NOMO-1 (cell line): Measurements from ENCODE around the gene C12orf75.
A peak's percentile ranks its signal among the peaks of the same experiment; 100 is the strongest.

Source experiments
- DNase-seq, 2 experiments: peaks; one replicate each; lab custom pipeline; 2025; ENCODE audit not compliant: unreplicated experiment in 2 of 2; lab: John Stamatoyannopoulos, UW

Gene C12orf75

DNA sequence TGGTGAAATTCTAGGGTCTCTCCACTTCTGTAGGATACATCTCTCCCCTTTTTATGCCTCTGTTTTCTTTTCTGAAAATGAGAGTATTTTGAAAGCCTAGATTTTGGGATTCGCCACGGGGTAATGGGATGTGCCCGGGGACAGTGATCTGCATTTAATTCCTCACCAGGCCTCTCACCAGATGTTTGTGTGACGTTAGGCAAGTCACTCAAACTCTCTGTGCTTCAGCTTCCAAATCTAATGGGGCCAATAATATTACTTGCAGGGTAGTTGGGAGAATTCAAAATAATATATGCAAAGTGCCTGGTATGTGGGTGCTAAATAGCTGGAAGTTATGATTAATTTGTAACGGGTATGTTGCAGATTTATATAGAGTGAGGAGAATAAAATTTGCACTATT is 78.8 kb downstream of the C12orf75 start:
- DNase-seq, result no peak

DNA sequence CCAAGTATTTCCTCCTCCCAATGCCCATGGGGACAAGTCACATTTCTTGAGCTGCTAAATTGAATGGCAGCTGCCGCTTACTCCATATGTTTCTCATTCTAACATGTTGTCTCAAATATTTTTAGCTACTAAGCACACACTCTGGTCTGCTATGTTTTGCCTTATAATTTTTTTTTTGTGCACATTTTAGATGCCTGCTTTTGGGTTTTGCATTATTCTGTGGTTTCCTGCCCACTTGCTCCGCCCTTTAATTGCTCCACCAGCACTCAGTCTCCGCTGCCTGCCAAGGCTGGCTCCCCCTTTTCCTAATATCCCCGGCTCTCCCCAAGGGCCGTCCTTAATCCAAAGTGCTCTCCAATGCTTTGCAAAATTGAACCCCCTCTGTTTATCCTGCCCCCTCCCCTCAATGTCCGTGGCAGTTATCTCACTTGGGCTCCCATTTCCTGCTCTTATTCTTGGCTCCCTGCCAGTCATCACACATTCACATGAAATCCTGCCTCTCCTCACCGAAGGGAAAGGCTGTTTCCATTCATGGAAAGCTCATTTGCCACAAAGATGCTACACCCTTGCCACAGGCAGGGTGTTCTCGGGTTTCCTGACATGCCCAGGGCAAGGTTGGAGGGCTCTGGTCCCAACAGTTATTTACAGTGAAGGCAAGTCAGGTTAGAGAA is 79.4 kb downstream of the C12orf75 start:
- DNase-seq, result peak; percentile 17 to 24

DNA sequence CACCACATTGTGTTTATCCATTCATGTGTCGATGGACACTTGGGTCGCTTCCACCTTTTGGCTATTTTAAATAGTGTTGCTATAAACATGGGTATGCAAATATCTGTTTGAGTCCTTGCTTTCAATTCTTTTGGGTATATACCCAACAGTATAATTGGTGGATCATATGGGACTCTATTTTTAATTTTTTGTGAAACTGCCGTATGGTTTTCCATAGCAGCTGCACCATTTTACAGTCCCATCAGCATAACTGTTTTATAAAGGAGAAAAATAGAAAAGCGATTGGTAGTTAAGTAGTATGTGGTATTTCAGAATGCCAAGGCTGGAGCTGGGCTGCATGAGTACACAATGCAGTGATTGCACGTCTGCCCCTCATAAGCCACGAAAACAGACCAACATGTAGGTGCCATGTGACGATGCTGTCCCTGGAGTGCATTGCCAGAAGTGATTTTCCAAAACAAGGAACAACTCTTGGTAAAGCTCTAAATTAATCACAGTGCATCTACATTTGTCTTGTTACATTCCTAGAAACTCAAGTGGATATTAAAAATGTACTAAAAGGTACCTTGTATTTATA is 83.5 kb downstream of the C12orf75 start:
- no peak for DNase-seq

DNA sequence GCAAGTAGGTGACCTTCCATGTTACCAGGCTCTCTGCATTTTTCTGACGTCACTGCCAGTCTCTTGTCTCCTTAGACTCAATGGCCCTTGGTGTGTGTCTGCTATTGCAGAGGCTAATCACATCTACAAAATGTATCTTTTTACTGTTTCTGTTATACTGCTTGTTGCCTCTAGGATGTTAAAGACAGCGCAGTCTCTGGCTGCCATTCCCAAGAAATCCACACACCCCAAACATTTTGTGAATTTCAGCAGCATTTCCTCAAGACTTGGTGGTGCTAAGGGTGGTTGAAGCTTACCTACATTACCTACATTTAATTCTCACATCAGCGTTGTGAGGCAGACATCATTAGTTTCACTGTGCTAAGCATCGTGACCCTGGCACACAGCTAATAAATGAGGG is 87.2 kb downstream of the C12orf75 start:
- DNase-seq, result no peak

DNA sequence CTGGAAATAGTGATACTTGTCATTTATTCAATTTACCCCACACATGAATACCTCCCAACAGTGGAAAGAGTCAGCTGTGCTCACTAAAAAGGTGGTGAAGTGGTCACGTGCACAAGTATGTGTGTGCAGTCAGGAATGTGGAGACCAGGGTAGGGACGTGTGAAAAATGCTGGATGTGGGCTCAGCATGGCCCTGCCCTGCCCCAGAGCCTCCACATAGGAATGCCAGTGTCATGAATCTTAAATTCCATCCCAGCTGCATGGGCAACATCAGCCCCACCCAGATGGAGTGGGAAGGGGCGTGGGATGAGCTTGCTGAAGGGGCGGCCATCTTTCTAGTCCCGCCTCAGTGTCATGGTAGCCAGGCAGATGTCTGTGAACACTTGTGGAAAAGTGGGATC is 87.7 kb downstream of the C12orf75 start:
- DNase-seq, result no peak

DNA sequence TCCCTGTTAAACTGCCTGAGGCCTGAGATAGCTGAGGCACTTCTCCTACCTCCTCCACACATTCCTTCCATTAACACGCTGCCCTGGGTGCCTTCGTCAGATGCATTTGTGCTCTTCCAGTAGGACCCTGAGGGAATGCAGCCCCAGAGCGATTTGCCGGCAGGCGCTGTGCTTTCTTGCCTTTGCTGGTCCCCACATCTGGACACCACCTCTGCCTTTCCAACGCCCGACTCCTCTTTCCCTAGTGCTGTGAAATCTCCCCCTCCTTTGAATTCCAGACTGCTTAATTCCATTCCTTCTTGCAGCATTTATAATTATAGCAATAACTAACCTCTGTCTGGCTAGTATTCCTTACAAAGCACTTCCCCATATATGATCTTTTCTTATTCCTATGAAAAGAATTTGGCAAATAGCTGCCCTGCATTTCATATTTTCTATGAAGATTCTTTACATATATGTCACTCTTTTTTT is 88.4 kb downstream of the C12orf75 start:
- no peak for DNase-seq

DNA sequence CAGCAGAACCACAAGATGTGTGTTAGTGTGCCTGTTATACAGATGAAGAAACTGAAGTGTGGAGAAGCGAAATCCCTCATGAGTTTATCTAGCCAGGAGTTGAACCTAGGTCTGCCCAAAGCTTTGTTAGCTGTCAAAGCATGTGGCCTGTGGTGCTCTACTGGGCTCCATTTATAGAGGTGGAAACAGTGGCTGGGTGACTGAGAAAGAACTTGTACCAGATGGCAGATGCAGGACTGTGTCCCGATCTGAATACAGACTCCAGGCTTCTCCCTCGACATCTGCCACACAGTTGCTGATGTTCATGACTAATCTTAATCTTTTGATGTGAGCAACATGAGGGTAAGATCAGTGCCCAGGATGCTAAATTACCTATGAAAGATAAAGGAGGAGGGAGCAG is 89.1 kb downstream of the C12orf75 start:
- no peak for DNase-seq

DNA sequence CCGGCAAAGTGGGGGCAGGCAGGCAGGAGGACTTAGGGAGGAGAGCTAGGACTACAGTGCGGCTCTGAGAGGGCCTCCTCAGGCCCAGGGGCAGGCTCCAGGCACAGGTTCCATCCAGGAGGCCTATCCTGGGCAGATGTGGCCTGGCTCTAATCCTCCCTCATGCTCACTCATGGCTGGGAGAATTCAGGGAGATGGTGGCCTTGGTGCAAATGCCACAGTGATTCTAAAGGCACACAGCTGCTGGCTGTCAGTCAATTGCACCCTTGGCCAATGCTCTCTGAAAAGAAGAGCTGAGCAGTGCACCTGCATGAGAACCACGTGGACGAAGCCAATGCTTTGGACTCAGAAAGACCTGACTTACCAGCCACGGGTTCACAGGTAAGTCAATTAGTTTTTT is 89.6 kb downstream of the C12orf75 start:
- DNase-seq, result no peak

DNA sequence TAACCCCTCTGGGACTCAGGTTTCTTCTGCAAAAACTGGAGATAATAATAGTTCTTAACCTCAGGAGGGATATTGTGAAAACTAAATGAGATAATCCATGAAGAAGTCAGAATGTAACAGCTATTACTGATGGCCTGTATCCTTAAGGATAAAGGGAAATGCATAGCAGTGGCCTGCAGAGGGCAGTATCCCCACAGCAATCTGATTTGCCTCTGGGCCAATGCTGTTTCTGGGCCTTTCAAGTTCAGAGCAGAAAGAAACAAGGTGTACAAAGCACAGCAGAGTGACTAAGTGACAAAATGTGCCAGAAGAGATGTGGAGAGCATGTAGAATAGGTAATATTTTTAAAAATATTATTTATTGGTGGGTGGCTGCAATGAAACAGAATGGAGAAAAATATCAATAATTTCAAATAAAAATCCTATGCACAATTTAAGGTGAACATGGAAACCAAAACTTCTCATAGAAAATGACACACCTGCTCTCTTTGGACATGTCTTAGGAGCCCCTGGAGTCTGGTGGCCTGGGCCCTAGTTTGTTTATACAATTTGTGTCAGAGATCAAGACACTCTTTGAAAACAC is 90.3 kb downstream of the C12orf75 start:
- peak; percentile 38 to 72 for DNase-seq
